ENCODE measurements around the gene NET1. TPM values are rescaled to one million over a fixed set of nuclear protein-coding genes. Genes with fewer than 3 reads are reported as not detected.

The NET1 gene
- total RNA-seq, 4 donors from 2014 or later = 272 to 430 (median 363) TPM

- no peak overlapping the region for H3K27ac ChIP-seq (replicated peaks in 1 of 4)
Measured at GRCh38 chr10:5464546-5464945, 52.2 kb downstream of the NET1 start.

GRCh38 chr10:5465976-5466450 is 53.7 kb downstream of the NET1 start:
- peaks cover 14 to 56% (median 38%) of the 10 kb centered on the region in 4 donors for H3K4me1 ChIP-seq
- H3K36me3 ChIP-seq = no peaks in the 10 kb centered on the region
- peak; percentile 55 for DNase-seq (ENCODE audit: extremely low spot score)
- 57% methylated on average over 5 of the region's 12 CpGs for WGBS
- intact Hi-C loops (cut with DNase I) = no loop called here
- no peak for TF ChIP-seq POLR2AphosphoS5 (IDR thresholded peaks at IDR 0.05)
- TF ChIP-seq POLR2A (IDR thresholded peaks at IDR 0.05; ENCODE audit: low read depth) = no peak
- TF ChIP-seq EP300 (IDR thresholded peaks at IDR 0.05) = no peak
- TF ChIP-seq CTCF (IDR thresholded peaks at IDR 0.05) = no peak
- H3K4me3 ChIP-seq = no peak overlapping the region
- no peaks in the 10 kb centered on the region for H3K27me3 ChIP-seq
- peak overlapping the region; percentile 29 to 75 (median 60) for H3K27ac ChIP-seq (replicated peaks in 1 of 4)
- peaks cover 0 to 7% (median 2%) of the 10 kb centered on the region in 4 donors for H3K9me3 ChIP-seq

More at GRCh38 chr10:5464546-5464945, 52.2 kb downstream of the NET1 start:
- WGBS = 47% methylated on average over 5 of the region's 5 CpGs
- Histone ChIP-seq H3K4me3 (no peak overlapping the region), H3K27me3 (no peaks in the 10 kb centered on the region), H3K9me3 (peaks cover 0 to 7% (median 2%) of the 10 kb centered on the region in 4 donors), H3K4me1 (peaks cover 14 to 58% (median 38%) of the 10 kb centered on the region in 4 donors), H3K36me3 (peaks cover 0 to 9% (median 3%) of the 10 kb centered on the region in 4 donors)
- TF ChIP-seq POLR2AphosphoS5 (IDR thresholded peaks at IDR 0.05) = peak in 1 of 2 donors; percentile 15
- TF ChIP-seq EP300 (IDR thresholded peaks at IDR 0.05) = no peak
- no peak for TF ChIP-seq CTCF (IDR thresholded peaks at IDR 0.05)
- DNase-seq (ENCODE audit: extremely low spot score) = peak; percentile 66
- intact Hi-C loops (cut with DNase I) = no loop called here

- intact Hi-C loops (cut with DNase I) = no loop called here
- peaks cover 0 to 7% (median 2%) of the 10 kb centered on the region in 4 donors for H3K9me3 ChIP-seq
- peak in 1 of 2 donors; percentile 34 for TF ChIP-seq POLR2AphosphoS5 (IDR thresholded peaks at IDR 0.05)
- TF ChIP-seq POLR2A (IDR thresholded peaks at IDR 0.05; ENCODE audit: low read depth) = no peak
- 46% methylated on average over 15 of the region's 18 CpGs for WGBS
- H3K36me3 ChIP-seq = no peaks in the 10 kb centered on the region
- H3K4me3 ChIP-seq = no peak overlapping the region
- peak; percentile 90 for DNase-seq (ENCODE audit: extremely low spot score)
- no peaks in the 10 kb centered on the region for H3K27me3 ChIP-seq
- peak overlapping the region; percentile 29 to 75 (median 60) for H3K27ac ChIP-seq (replicated peaks in 1 of 4)
- peaks cover 14 to 51% (median 34%) of the 10 kb centered on the region in 4 donors for H3K4me1 ChIP-seq
Measured at GRCh38 chr10:5466451-5467206, 54.3 kb downstream of the NET1 start.

- intact Hi-C loops (cut with DNase I) = no loop called here
- H3K36me3 ChIP-seq = no peaks in the 10 kb centered on the region
- no peak for DNase-seq (ENCODE audit: extremely low spot score)
- no peak overlapping the region for H3K4me3 ChIP-seq
- 58% methylated on average over 8 of the region's 8 CpGs for WGBS
- H3K27me3 ChIP-seq = no peaks in the 10 kb centered on the region
- no peak for TF ChIP-seq POLR2A (IDR thresholded peaks at IDR 0.05; ENCODE audit: low read depth)
- no peak for TF ChIP-seq EP300 (IDR thresholded peaks at IDR 0.05)
- no peak for TF ChIP-seq POLR2AphosphoS5 (IDR thresholded peaks at IDR 0.05)
- no peak for TF ChIP-seq CTCF (IDR thresholded peaks at IDR 0.05)
- peaks cover 9 to 46% (median 28%) of the 10 kb centered on the region in 4 donors for H3K4me1 ChIP-seq
- H3K27ac ChIP-seq (replicated peaks in 1 of 4) = peak overlapping the region; percentile 29 to 75 (median 60)
- H3K9me3 ChIP-seq = peaks cover 0 to 7% (median 2%) of the 10 kb centered on the region in 4 donors
Measured at GRCh38 chr10:5467207-5467535, 54.8 kb downstream of the NET1 start.

- H3K27me3 ChIP-seq = no peaks in the 10 kb centered on the region
- 84% methylated on average over 6 of the region's 6 CpGs for WGBS
- no peaks in the 10 kb centered on the region for H3K36me3 ChIP-seq
- peaks cover 0 to 7% (median 2%) of the 10 kb centered on the region in 4 donors for H3K9me3 ChIP-seq
- H3K4me3 ChIP-seq = no peak overlapping the region
- H3K27ac ChIP-seq (replicated peaks in 1 of 4) = peak overlapping the region in 1 of 4 donors; percentile 29
- TF ChIP-seq POLR2A (IDR thresholded peaks at IDR 0.05; ENCODE audit: low read depth) (no peak), POLR2AphosphoS5 (IDR thresholded peaks at IDR 0.05) (no peak), EP300 (IDR thresholded peaks at IDR 0.05) (no peak), CTCF (IDR thresholded peaks at IDR 0.05) (no peak)
- intact Hi-C loops (cut with DNase I) = no loop called here
- peaks cover 9 to 40% (median 23%) of the 10 kb centered on the region in 4 donors for H3K4me1 ChIP-seq
- peak; percentile 62 for DNase-seq (ENCODE audit: extremely low spot score)
Measured at GRCh38 chr10:5467634-5468255, 55.4 kb downstream of the NET1 start.

All from esophagus muscularis mucosa (tissue), 4 donors.